HG03066 (cell line): ENCODE data around the gene CCDC178.
"Not testable (repeated sequence)": the region's sequence is repeated elsewhere in the genome, so short reads cannot be mapped to it uniquely, and the experiment has no call there.

Experiments used
- ATAC-seq: cut with Tn5 transposase; IDR thresholded peaks from one replicate; pipeline ENCODE4 v1.9.1; 2021; ENCODE audit warnings: low read depth; ENCODE audit not compliant: unreplicated experiment

The CCDC178 gene

GRCh38 chr18:33022370-33022769 is 418.2 kb downstream of the CCDC178 start:
- ATAC-seq: no peak

GRCh38 chr18:33020877-33021276 is 419.6 kb downstream of the CCDC178 start:
- ATAC-seq: no peak

- ATAC-seq: no peak
Measured at GRCh38 chr18:33014060-33014796, 426.3 kb downstream of the CCDC178 start.

GRCh38 chr18:33010149-33010548 is 430.4 kb downstream of the CCDC178 start:
- no peak for ATAC-seq

- ATAC-seq: no peak
Measured at GRCh38 chr18:32998921-32999320, 441.6 kb downstream of the CCDC178 start.

- no peak for ATAC-seq
Measured at GRCh38 chr18:32998285-32998684, 442.2 kb downstream of the CCDC178 start.

- no peak for ATAC-seq
Measured at GRCh38 chr18:32983721-32984120, 456.8 kb downstream of the CCDC178 start.

GRCh38 chr18:32980896-32981295 is 459.6 kb downstream of the CCDC178 start:
- ATAC-seq: no peak

- ATAC-seq: no peak
Measured at GRCh38 chr18:32975501-32975900, 465.0 kb downstream of the CCDC178 start.

GRCh38 chr18:32975163-32975436 is 465.4 kb downstream of the CCDC178 start:
- ATAC-seq: no peak

GRCh38 chr18:32974421-32975162 is 465.9 kb downstream of the CCDC178 start:
- ATAC-seq: no peak

- ATAC-seq: no peak
Measured at GRCh38 chr18:32968248-32968647, 472.3 kb downstream of the CCDC178 start.

- ATAC-seq: no peak
Measured at GRCh38 chr18:32966141-32966540, 474.4 kb downstream of the CCDC178 start.

- ATAC-seq: no peak
Measured at GRCh38 chr18:32961538-32961937, 479.0 kb downstream of the CCDC178 start.

GRCh38 chr18:32958746-32959145 is 481.8 kb downstream of the CCDC178 start:
- no peak for ATAC-seq

- ATAC-seq: no peak
Measured at GRCh38 chr18:32956591-32957315, 483.8 kb downstream of the CCDC178 start.

- not testable (repeated sequence) for ATAC-seq
Measured at GRCh38 chr18:32952318-32952717, 488.2 kb downstream of the CCDC178 start.

GRCh38 chr18:32937597-32937996 is 502.9 kb downstream of the CCDC178 start:
- ATAC-seq: no peak

- ATAC-seq: no peak
Measured at GRCh38 chr18:32937066-32937465, 503.5 kb downstream of the CCDC178 start.

GRCh38 chr18:32934201-32934600 is 506.3 kb downstream of the CCDC178 start:
- no peak for ATAC-seq

GRCh38 chr18:32930695-32931301 is 509.7 kb downstream of the CCDC178 start:
- peak; percentile 99 for ATAC-seq
